Activated gamma-delta T cell (primary cell): ENCODE measurements around the gene STK39.
"Not testable (repeated sequence)": the region's sequence is repeated elsewhere in the genome, so short reads cannot be mapped to it uniquely, and the experiment has no call there.

Experiments used
- DNase-seq: peaks from one replicate; lab custom pipeline; 2025; lab: John Stamatoyannopoulos, UW

Gene STK39

GRCh38 chr2:168137510-168138180 lies 109.8 kb downstream of the STK39 start:
- DNase-seq, result no peak

GRCh38 chr2:168136392-168136977 lies 110.9 kb downstream of the STK39 start:
- no peak for DNase-seq

- no peak for DNase-seq
Measured at GRCh38 chr2:168135630-168136029, 111.8 kb downstream of the STK39 start.

- DNase-seq, result no peak
Measured at GRCh38 chr2:168135121-168135520, 112.3 kb downstream of the STK39 start.

- DNase-seq, result no peak
Measured at GRCh38 chr2:168134485-168134884, 112.9 kb downstream of the STK39 start.

- no peak for DNase-seq
Measured at GRCh38 chr2:168132389-168132788, 115.0 kb downstream of the STK39 start.

GRCh38 chr2:168130346-168130745 lies 117.0 kb downstream of the STK39 start:
- no peak for DNase-seq

- no peak for DNase-seq
Measured at GRCh38 chr2:168127371-168127770, 120.0 kb downstream of the STK39 start.

GRCh38 chr2:168122210-168122609 lies 125.2 kb downstream of the STK39 start:
- DNase-seq, result not testable (repeated sequence)

GRCh38 chr2:168120730-168121129 lies 126.7 kb downstream of the STK39 start:
- no peak for DNase-seq

- DNase-seq, result no peak
Measured at GRCh38 chr2:168120310-168120709, 127.1 kb downstream of the STK39 start.

- DNase-seq, result no peak
Measured at GRCh38 chr2:168119515-168120141, 127.8 kb downstream of the STK39 start.

- no peak for DNase-seq
Measured at GRCh38 chr2:168118733-168119514, 128.5 kb downstream of the STK39 start.

- DNase-seq, result no peak
Measured at GRCh38 chr2:168116448-168116847, 130.9 kb downstream of the STK39 start.

GRCh38 chr2:168114619-168115018 lies 132.8 kb downstream of the STK39 start:
- no peak for DNase-seq

GRCh38 chr2:168114040-168114439 lies 133.4 kb downstream of the STK39 start:
- DNase-seq, result no peak

GRCh38 chr2:168107322-168107721 lies 140.1 kb downstream of the STK39 start:
- DNase-seq, result no peak

- no peak for DNase-seq
Measured at GRCh38 chr2:168105127-168105683, 142.2 kb downstream of the STK39 start.

- DNase-seq, result no peak
Measured at GRCh38 chr2:168097431-168097830, 150.0 kb downstream of the STK39 start.

- DNase-seq, result no peak
Measured at GRCh38 chr2:168096158-168096557, 151.2 kb downstream of the STK39 start.

GRCh38 chr2:168091986-168092385 lies 155.4 kb downstream of the STK39 start:
- DNase-seq, result no peak
